GM12873 (cell line): ENCODE data around the gene MPZL1.

Source experiments
- TF ChIP-seq, protein P1 (sequence below): IDR thresholded peaks from 2 replicates; pipeline ENCODE4 v1.5.1; 2012; ENCODE audit warnings: low read depth, mild to moderate bottlenecking, moderate library complexity, low read length, control low read depth; ENCODE audit not compliant: insufficient read depth; ENCODE audit errors: missing control alignments

Gene MPZL1

DNA sequence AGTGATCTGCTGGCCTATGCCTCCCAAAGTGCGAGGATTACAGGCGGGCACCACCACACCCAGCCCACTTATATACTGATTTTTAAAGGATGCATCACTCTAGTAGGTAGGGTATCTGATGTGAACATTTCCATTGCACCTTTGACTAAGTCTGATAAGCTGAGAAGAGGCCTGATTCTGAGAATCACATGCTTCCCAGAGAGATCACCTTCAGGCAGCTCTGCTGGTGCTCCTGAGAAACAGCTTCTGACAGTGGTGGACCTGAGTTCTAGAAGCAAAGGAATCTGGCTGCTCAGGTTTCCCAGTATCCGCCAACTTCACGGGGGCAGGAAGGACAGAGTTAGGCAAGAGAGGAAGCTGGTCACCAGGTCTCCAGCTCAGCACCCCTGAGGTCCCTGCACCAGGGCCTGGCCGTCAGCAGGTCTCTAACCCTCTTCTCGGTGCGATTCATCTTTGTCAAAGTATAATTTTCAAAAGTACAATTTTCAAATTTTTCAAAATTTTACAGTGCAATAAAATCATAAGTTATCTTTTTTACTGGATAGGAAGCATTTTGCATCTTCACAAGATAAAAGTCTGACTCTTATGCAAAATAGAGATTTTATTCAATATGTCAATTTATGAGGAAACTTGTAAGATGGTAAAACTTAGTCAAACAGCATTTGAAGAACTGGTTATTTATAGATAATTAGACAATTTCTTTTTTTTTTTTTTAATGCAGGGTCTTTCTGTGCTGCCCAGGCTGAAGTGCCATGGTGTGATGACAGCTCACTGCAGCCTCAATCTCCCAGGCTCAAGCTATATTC, 25.8 kb upstream of the MPZL1 start:
- TF ChIP-seq, protein P1, sequence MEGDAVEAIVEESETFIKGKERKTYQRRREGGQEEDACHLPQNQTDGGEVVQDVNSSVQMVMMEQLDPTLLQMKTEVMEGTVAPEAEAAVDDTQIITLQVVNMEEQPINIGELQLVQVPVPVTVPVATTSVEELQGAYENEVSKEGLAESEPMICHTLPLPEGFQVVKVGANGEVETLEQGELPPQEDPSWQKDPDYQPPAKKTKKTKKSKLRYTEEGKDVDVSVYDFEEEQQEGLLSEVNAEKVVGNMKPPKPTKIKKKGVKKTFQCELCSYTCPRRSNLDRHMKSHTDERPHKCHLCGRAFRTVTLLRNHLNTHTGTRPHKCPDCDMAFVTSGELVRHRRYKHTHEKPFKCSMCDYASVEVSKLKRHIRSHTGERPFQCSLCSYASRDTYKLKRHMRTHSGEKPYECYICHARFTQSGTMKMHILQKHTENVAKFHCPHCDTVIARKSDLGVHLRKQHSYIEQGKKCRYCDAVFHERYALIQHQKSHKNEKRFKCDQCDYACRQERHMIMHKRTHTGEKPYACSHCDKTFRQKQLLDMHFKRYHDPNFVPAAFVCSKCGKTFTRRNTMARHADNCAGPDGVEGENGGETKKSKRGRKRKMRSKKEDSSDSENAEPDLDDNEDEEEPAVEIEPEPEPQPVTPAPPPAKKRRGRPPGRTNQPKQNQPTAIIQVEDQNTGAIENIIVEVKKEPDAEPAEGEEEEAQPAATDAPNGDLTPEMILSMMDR: no peak

DNA sequence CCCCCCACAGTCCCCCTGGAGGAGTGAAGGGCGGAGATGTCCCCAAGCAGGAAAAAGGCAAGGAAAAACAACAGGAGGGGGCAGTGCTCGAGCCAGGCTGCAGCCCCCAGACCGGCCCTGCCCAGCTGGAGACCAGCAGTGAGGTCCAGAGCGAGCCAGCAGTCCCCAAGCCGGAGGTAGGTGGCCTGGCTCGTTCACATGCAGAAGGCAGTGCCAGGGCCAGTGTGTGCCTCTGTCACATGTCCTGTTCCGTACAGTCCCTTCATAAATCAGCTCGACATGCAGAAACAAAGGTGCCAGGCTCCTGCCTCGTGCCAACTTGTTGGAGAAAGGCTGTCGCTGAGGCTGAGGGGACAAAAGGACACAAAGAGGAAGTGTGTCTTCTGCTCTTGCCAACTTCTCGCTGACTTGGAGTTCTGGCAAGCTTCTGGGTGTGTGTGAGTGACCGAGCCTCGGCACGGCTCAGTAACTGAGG, 24.1 kb upstream of the MPZL1 start:
- TF ChIP-seq, protein P1: no peak

DNA sequence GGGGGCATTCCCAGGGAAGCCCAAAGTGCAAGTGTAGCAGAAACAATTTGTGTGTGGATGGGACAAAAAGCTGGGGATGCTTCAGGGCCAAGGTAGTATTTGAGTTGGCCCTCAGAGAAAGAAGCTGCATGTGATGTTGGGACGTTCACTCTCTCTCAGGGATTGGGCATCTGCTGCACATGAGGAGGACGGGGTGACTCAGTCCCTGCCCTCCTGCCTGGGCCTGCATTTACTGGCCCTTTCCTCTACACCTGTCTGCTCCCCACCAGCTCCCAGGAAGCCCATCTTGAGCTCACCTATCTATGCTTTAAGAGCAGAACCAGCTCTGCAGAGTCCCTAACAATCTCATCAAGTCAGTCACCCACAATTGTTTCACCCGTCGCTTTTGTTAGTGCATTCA, 23.5 kb upstream of the MPZL1 start:
- TF ChIP-seq, protein P1: no peak

DNA sequence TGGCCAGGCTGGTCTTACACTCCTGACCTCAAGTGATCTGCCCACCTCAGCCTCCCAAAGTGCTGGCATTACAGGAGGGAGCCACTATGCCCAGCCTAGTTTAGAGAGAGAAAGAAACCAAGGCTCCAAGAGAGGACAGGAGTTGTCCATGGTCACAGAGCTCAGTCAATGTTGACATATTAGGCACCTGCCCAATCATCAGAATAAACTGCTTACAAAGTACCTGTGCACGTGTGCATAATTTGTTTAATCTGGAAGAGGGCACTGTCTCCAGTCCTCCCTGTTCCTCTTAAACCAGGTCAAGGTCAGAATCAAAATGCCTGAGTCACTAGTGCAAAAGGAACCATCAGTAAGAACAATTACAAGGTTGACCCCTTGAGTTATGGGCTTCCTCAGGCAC, 20.3 kb upstream of the MPZL1 start:
- TF ChIP-seq, protein P1: no peak

DNA sequence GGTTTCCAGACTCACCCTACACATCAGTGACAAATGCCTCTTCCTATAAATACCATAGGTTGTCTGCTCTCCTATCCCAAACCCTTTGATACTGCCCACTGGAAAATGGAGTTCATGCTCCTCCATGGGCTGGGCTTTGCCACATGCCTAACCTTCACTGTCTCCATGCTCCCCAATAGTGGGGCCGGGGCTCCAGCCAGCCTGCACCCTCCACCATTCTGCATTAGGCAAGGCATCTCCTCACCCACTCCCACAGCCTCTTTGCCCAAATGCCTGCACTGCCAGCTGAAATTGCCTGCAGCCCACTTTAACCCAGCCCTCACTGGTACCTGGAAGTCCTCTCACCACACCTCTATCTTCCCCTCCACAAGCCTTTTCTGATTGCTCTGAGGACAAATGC, 18.2 kb upstream of the MPZL1 start:
- TF ChIP-seq, protein P1: no peak

DNA sequence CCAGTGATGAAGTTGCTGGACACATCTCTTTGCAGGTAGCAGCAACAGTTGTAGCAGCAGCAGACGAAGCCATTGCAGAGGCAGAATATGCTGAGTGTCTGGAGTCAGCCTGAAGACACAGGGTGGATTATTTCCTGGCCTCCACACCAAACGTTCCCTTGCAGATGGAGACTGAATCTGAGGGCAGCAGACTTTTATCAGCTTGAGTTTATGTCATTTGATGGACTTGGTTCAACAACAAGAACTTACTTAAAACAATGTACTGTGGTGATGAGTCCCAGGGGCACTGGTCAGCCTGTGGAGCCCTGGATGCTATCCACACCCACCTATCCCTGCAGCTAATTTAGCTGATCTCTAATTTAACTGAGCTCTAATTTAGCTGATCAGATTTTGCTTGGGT, 17.1 kb upstream of the MPZL1 start:
- TF ChIP-seq, protein P1: no peak

DNA sequence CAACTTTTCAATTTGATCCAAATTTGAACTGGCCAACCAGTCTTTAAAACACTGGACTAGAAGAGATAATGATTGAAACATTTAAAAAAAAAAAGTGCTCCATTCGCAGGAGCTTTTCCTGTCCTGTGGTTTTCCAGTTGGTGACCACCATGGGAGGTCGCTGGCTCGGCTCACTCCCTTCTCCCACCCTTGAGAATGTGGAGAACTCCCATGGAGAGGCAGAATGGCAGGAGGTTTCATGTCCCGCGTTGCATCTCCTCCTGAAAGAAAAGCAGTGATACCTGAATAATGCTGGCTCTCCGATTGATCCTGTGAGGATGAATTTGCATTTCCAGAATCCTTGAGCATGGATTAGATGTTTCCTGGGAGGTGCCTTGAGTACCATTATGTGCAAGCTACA, 16.5 kb upstream of the MPZL1 start:
- TF ChIP-seq, protein P1: no peak
